ENCODE measurements around the gene CALN1.

CALN1 gene

DNA sequence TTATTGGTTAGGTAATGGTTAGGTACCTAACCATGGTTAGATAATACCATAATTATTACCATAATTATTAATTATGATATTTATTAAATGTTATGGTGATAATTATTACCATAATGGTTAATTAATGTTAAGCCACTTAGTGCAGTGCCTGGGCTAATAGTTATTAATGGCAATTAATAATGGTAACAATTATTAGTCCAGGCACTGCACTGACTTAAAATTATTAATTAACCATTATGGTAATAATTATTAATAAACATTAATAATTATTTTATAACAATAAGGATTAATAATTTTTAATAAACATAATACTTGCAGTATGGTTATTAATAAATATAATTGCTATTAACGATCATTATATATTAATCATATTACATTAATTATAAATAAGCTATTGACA is 604.0 kb downstream of the CALN1 start:
- no peak for DNase-seq (ENCODE audit: low read depth)
- TF ChIP-seq, protein P1, sequence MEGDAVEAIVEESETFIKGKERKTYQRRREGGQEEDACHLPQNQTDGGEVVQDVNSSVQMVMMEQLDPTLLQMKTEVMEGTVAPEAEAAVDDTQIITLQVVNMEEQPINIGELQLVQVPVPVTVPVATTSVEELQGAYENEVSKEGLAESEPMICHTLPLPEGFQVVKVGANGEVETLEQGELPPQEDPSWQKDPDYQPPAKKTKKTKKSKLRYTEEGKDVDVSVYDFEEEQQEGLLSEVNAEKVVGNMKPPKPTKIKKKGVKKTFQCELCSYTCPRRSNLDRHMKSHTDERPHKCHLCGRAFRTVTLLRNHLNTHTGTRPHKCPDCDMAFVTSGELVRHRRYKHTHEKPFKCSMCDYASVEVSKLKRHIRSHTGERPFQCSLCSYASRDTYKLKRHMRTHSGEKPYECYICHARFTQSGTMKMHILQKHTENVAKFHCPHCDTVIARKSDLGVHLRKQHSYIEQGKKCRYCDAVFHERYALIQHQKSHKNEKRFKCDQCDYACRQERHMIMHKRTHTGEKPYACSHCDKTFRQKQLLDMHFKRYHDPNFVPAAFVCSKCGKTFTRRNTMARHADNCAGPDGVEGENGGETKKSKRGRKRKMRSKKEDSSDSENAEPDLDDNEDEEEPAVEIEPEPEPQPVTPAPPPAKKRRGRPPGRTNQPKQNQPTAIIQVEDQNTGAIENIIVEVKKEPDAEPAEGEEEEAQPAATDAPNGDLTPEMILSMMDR (IDR thresholded peaks at IDR 0.05; ENCODE audit: insufficient read depth, low read depth, low read length, missing control alignments) = no peak
- H3K4me3 ChIP-seq (ENCODE audit: low read depth, low read length) = no peak overlapping the region

DNA sequence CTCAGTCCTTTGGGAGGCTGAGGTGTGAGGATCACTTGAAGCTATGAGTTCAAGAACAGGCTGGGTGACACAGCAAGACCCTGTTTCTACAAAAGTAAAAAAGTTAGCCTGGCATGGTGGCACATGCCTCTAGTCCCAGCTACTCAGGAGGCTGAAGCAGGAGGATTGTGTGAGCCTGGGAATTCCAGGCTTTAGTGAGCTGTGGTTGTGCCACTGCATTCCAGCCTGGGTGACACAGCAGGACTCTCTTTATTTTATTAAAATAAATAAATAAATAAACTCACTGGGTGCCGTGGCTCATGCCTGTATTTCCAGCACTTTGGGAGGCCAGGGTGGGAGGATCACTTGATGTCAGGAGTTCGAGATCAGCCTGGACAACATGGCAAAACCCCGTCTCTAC is 607.9 kb downstream of the CALN1 start:
- TF ChIP-seq, protein P1 (IDR thresholded peaks at IDR 0.05; ENCODE audit: insufficient read depth, low read depth, low read length, missing control alignments) = no peak
- no peak overlapping the region for H3K4me3 ChIP-seq (ENCODE audit: low read depth, low read length)
- no peak for DNase-seq (ENCODE audit: low read depth)

DNA sequence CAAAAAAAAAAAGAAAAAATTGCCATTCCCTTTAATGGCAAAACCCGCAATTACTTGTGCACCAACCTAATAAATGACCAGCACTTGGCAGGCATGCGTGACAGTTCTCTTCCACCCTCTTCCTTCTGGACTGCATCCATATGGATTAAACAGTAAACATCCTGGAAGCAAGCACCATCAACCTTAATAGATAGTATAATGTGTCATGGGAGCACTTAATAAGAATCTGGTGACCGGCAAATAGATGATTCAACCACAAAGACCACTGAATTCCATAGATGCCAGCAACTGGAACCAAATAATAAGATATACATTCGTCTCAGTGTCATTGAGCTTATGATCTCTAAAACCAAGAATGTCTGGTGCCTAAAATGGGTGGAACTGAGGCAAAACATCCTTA is 610.2 kb downstream of the CALN1 start:
- no peak for DNase-seq (ENCODE audit: low read depth)
- H3K4me3 ChIP-seq (ENCODE audit: low read depth, low read length) = no peak overlapping the region
- TF ChIP-seq, protein P1 (IDR thresholded peaks at IDR 0.05; ENCODE audit: insufficient read depth, low read depth, low read length, missing control alignments) = no peak

DNA sequence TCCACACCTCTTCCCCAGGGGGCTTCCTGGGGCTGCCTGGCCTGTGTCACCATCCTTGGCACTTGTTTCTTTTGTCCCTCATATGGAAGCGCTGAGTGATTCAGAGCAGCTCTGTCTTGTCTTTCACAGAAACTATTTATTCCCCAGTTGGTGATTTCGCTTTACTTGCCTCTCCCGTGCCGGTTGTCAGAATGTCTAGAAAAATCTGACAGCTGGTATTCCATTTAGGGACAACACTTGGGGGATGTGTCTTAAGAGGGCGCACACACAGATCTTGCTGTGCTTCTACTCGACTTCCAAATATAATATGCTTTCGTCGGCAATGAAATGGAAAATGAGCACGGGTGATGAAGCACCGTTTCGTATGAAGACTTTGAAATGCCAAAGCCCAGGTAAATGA is 611.8 kb downstream of the CALN1 start:
- no peak overlapping the region for H3K4me3 ChIP-seq (ENCODE audit: low read depth, low read length)
- no peak for DNase-seq (ENCODE audit: low read depth)
- TF ChIP-seq, protein P1 (IDR thresholded peaks at IDR 0.05; ENCODE audit: insufficient read depth, low read depth, low read length, missing control alignments) = no peak

DNA sequence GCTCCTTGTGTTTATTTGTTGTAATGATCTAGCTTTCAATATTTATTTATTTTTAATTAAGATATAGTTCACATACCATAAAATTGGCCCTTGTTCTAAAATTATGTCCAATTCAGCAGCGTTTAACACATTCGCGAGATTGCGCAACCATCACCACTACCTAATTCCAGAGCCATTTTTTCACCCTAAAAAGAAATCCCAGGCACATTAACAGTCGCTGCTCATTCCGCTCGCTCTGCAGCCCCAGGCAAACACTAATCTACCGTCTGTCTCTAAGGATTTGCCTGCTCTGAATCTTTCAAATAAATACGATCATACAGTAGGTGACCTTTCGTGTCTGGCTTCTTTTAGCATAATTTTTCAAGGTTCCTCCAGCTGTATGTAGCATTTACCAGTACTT is 616.7 kb downstream of the CALN1 start:
- H3K4me3 ChIP-seq (ENCODE audit: low read depth, low read length) = no peak overlapping the region
- DNase-seq (ENCODE audit: low read depth) = no peak
- TF ChIP-seq, protein P1 (IDR thresholded peaks at IDR 0.05; ENCODE audit: insufficient read depth, low read depth, low read length, missing control alignments) = no peak

DNA sequence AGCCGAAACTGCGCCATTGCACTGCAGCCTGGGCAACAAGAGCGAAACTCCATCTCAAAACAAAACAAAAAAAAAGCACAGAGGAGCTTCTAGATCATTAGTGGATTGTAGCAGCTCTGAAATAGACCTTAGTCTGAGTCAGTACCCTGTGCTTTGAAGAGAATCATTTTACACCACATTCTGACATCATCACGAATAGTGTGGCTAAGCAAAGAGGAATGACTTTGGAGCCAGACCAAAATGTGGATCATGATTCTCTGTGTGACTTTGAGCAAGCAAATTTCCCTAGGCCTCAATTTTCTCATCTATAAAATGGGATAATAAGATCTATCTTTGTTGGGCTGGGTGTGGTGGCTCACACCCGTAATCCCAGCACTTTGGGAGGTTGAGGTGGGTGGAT is 618.9 kb downstream of the CALN1 start:
- TF ChIP-seq, protein P1 (IDR thresholded peaks at IDR 0.05; ENCODE audit: insufficient read depth, low read depth, low read length, missing control alignments) = no peak
- H3K4me3 ChIP-seq (ENCODE audit: low read depth, low read length) = no peak overlapping the region
- DNase-seq (ENCODE audit: low read depth) = no peak

DNA sequence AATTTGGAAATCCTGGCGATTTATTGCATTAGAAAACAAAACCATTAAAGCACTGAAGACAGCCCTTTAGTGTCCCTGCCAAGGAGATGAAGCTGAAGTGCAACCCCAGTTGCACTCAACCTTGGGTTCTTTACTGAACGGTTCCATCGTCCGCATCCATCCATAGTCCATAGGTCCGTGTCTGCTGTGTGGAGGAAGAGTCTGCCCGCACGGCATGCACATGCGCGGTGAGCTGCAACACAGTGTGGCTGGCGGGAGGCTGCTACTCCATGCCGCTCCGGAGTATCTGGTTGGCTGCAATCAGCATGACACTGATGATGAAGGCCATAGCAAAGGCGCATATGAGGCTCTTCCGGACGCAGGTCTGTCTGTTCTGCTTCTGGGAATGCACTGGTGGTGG is 624.6 kb downstream of the CALN1 start:
- TF ChIP-seq, protein P1 (IDR thresholded peaks at IDR 0.05; ENCODE audit: insufficient read depth, low read depth, low read length, missing control alignments) = no peak
- no peak for DNase-seq (ENCODE audit: low read depth)
- H3K4me3 ChIP-seq (ENCODE audit: low read depth, low read length) = no peak overlapping the region
